ENCODE measurements around the gene CEP97. TPM values are rescaled to one million over a fixed set of nuclear protein-coding genes. Genes with fewer than 3 reads are reported as not detected.

The CEP97 gene
- total RNA-seq, 2 donors from 2014 or later: 4.7 to 20.1 TPM

DNA sequence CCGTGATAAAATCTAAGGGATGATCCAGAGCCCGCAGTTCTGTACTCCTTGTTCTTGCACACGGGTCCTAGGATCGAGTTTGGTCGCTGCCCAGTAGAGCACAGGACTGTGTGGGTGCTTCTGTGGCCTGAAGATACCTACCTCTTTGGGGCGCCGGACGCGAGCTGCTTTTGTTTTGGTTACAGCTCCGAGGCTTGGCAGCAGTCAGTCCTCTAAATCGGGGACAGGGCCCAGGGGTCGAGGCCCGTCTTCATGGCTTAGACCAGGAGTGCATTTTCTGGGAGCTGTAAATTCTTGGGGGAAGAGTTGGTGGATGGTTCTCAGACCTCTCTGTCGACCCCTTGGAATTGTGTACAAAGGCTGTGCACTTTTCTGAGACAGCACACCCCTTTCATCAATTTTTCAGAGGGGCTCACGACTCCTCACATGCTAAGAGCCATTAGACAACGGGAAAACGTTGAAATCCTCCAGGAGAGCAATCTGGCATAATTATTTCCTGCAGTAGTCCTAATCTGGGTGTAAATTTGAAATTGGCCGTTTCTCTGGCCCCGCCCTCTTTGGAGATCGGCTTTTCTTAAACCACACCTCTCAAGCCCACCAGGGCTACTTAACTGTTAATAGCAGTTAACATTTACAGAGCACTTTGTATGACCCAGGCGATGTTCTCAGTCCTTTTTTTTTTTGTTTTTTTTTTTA lies 928 bp downstream of the CEP97 start:
- H3K27me3 ChIP-seq (replicated peaks; ENCODE audit: insufficient read depth): no peaks in the 10 kb centered on the region
- ATAC-seq (ENCODE audit: insufficient number of reproducible peaks, low FRiP score, low read depth) (no peak), DNase-seq (ENCODE audit: low spot score) (no peak)
- peak overlapping the region; percentile 88 for H3K4me3 ChIP-seq
- peaks cover 2 to 15% of the 10 kb centered on the region in 2 donors for H3K4me1 ChIP-seq (ENCODE audit: control insufficient read depth in 1 of 2, low read depth in 2 of 2)
- no peaks in the 10 kb centered on the region for H3K9me3 ChIP-seq
- H3K27ac ChIP-seq: peak overlapping the region; percentile 59 to 64
- H3K36me3 ChIP-seq: no peaks in the 10 kb centered on the region
- no peak for TF ChIP-seq CTCF (IDR thresholded peaks at IDR 0.05)

DNA sequence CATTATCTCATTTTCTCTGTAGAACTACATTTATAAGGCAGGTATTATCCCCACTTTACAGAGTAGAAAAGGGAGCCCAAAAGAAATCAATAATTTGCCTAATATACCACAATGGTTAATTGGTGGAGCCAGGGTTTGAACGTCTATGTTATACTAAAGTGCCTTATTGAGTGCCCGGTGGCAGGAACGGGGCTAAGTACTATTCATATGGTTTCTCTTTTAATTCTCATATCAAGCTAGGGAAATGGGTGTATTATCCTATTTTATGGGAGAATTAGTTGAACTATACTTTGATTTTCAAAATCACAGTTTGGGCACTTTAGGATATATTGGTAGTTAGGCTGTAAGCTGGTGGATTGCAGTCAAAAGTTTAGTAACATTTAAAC lies 1.5 kb downstream of the CEP97 start:
- TF ChIP-seq CTCF (IDR thresholded peaks at IDR 0.05): no peak
- Histone ChIP-seq H3K4me1 (ENCODE audit: control insufficient read depth in 1 of 2, low read depth in 2 of 2) (peaks cover 2 to 15% of the 10 kb centered on the region in 2 donors), H3K27ac (no peak overlapping the region), H3K9me3 (no peaks in the 10 kb centered on the region), H3K4me3 (peak overlapping the region; percentile 88), H3K36me3 (no peaks in the 10 kb centered on the region), H3K27me3 (replicated peaks; ENCODE audit: insufficient read depth) (no peaks in the 10 kb centered on the region)
- ATAC-seq (ENCODE audit: insufficient number of reproducible peaks, low FRiP score, low read depth) (no peak), DNase-seq (ENCODE audit: low spot score) (no peak)

- Histone ChIP-seq H3K27ac (no peak overlapping the region), H3K4me1 (ENCODE audit: control insufficient read depth in 1 of 2, low read depth in 2 of 2) (peaks cover 0 to 11% of the 10 kb centered on the region in 2 donors)
- DNase-seq (ENCODE audit: low spot score): no peak
These were observed 5.2 kb downstream of the CEP97 start for GRCh38 chr3:101729586-101729985.

DNA sequence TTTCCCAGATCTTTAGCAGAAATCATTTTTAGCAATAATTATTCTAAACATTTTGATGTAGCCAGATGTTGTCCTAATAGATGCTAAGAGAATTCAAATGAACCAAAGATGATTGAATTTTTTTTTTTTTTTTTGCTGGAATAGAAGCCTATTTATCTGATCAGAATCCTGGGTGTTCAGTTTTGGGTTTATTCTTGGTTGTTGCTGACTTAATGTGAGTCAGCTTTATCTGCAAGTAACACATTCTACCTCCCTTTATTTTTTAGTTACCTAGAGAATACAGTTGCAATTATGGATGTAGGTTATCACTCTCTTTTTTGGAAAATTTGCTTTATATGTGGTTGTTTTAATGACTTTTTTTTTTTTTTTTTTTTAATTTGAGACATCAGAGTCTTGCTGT lies 6.4 kb downstream of the CEP97 start:
- no peak for ATAC-seq (ENCODE audit: insufficient number of reproducible peaks, low FRiP score, low read depth)
- no peaks in the 10 kb centered on the region for H3K9me3 ChIP-seq
- H3K36me3 ChIP-seq: peaks cover 24% of the 10 kb centered on the region
- no peaks in the 10 kb centered on the region for H3K27me3 ChIP-seq (replicated peaks; ENCODE audit: insufficient read depth)
- no peak overlapping the region for H3K4me3 ChIP-seq
- peaks cover 0 to 5% of the 10 kb centered on the region in 2 donors for H3K4me1 ChIP-seq (ENCODE audit: control insufficient read depth in 1 of 2, low read depth in 2 of 2)
- no peak for DNase-seq (ENCODE audit: low spot score)
- H3K27ac ChIP-seq: no peak overlapping the region
- TF ChIP-seq CTCF (IDR thresholded peaks at IDR 0.05): no peak

More at GRCh38 chr3:101729586-101729985, 5.2 kb downstream of the CEP97 start:
- Histone ChIP-seq H3K4me3 (no peak overlapping the region), H3K36me3 (peaks cover 19% of the 10 kb centered on the region), H3K27me3 (replicated peaks; ENCODE audit: insufficient read depth) (no peaks in the 10 kb centered on the region), H3K9me3 (no peaks in the 10 kb centered on the region)
- no peak for ATAC-seq (ENCODE audit: insufficient number of reproducible peaks, low FRiP score, low read depth)
- no peak for TF ChIP-seq CTCF (IDR thresholded peaks at IDR 0.05)

DNA sequence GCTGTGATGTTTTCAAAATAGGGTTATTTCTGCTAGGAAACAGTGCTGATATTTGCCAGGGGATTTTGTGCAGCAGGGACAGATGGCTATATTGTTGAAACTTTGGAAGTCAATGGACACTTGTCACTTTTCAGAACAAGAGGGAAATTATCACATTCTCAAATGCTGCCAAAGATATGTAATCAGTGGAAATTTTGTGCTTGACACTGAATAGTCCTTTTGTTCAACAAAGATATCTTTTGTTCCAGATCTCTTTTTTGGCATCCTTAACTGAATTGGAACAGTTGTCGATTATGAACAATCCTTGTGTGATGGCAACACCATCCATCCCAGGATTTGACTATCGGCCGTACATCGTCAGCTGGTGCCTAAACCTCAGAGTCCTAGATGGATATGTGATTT lies 7.8 kb downstream of the CEP97 start:
- H3K4me1 ChIP-seq (ENCODE audit: control insufficient read depth in 1 of 2, low read depth in 2 of 2): no peaks in the 10 kb centered on the region
- ATAC-seq (ENCODE audit: insufficient number of reproducible peaks, low FRiP score, low read depth) (no peak), DNase-seq (ENCODE audit: low spot score) (no peak)
- H3K27me3 ChIP-seq (replicated peaks; ENCODE audit: insufficient read depth): no peaks in the 10 kb centered on the region
- peaks cover 33% of the 10 kb centered on the region for H3K36me3 ChIP-seq
- no peak overlapping the region for H3K4me3 ChIP-seq
- H3K9me3 ChIP-seq: no peaks in the 10 kb centered on the region
- no peak overlapping the region for H3K27ac ChIP-seq
- TF ChIP-seq CTCF (IDR thresholded peaks at IDR 0.05): no peak

Measured in thoracic aorta (tissue), 2 donors.